GM04504 (cell line): ENCODE results near the gene CCDC197.
A peak's percentile ranks its signal among the peaks of the same experiment; 100 is the strongest.

Experiments
- DNase-seq: peaks from one replicate; pipeline ENCODE4 v3.0.0-alpha.2; 2012; ENCODE audit warnings: low read depth

Gene CCDC197

GRCh38 chr14:94000267-94000666 lies 3.2 kb downstream of the CCDC197 start:
- no peak for DNase-seq

- no peak for DNase-seq
These were observed 3.9 kb downstream of the CCDC197 start for GRCh38 chr14:94001016-94001415.

GRCh38 chr14:94001501-94002396 lies 4.6 kb downstream of the CCDC197 start:
- peak; percentile 41 for DNase-seq

- DNase-seq = no peak
These were observed 6.3 kb downstream of the CCDC197 start for GRCh38 chr14:94003397-94003796.

- no peak for DNase-seq
These were observed 6.9 kb downstream of the CCDC197 start for GRCh38 chr14:94004015-94004414.

- no peak for DNase-seq
These were observed 8.4 kb downstream of the CCDC197 start for GRCh38 chr14:94005324-94006073.

GRCh38 chr14:94008234-94008633 lies 11.1 kb downstream of the CCDC197 start:
- DNase-seq = no peak

GRCh38 chr14:94009767-94010166 lies 12.7 kb downstream of the CCDC197 start:
- DNase-seq = no peak

GRCh38 chr14:94010625-94011024 lies 13.5 kb downstream of the CCDC197 start:
- DNase-seq = no peak

- no peak for DNase-seq
These were observed 14.7 kb downstream of the CCDC197 start for GRCh38 chr14:94011795-94012194.

GRCh38 chr14:94014382-94014781 lies 17.3 kb downstream of the CCDC197 start:
- no peak for DNase-seq

- no peak for DNase-seq
These were observed 18.1 kb downstream of the CCDC197 start for GRCh38 chr14:94015223-94015622.

GRCh38 chr14:94016446-94016976 lies 19.4 kb downstream of the CCDC197 start:
- no peak for DNase-seq

GRCh38 chr14:94018308-94018707 lies 21.2 kb downstream of the CCDC197 start:
- no peak for DNase-seq

GRCh38 chr14:94019329-94019728 lies 22.2 kb downstream of the CCDC197 start:
- DNase-seq = no peak

GRCh38 chr14:94020267-94020666 lies 23.2 kb downstream of the CCDC197 start:
- no peak for DNase-seq

GRCh38 chr14:94021001-94021400 lies 23.9 kb downstream of the CCDC197 start:
- DNase-seq = no peak

- no peak for DNase-seq
These were observed 24.5 kb downstream of the CCDC197 start for GRCh38 chr14:94021416-94022157.

- no peak for DNase-seq
These were observed 25.7 kb downstream of the CCDC197 start for GRCh38 chr14:94022532-94023411.

GRCh38 chr14:94024549-94024948 lies 27.4 kb downstream of the CCDC197 start:
- no peak for DNase-seq

- no peak for DNase-seq
These were observed 28.6 kb downstream of the CCDC197 start for GRCh38 chr14:94025720-94026119.
